Fibroblast of peridontal ligament (primary cell): ENCODE data around the gene SLC45A1.

Source experiments
- DNase-seq: peaks from one replicate; pipeline ENCODE4 v3.0.0-alpha.2; 2010; ENCODE audit errors: extremely low read depth

Gene SLC45A1

DNA sequence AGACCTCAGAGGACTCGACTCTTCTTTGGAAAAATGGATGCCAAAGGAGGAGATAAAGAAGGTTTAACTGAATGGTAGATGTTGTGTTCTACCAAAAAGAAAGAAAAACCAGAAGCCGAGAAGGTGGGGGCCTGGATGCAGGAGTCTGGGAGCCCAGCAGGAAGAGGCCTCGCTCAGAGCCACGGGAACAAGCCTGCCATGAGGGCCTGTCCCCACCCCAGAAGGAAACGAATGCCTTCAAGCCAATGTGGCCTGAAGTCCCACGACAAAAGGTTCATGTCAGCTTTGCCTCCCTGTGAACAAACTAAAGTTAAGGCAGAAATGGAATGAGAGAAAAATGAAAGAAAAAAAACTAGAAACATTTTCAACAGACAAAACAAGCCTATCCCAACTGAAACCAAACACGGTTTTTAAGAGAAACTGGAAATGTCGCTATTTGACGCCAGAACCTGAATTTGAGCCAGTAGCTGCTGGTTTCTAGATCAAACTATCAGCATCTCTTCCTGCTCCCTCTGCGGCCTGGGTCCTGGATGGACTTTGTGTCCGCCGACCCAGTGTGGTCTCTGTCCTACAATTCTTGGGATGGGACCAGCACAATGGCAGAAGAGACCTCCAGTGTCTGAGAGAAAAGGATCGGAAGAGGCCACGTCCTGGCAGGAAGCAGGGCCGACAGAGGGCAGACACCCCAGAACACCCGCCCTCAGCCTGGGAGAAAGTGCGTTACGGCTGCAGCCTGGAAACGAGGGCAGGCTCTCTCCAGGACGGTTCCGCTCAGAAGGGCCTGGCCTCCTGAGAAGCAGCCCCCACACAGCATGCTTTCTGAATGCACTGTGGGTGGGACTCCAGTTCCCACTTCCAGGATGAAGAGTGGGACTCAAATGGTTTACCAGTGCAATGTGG, 35.2 kb downstream of the SLC45A1 start:
- no peak for DNase-seq

DNA sequence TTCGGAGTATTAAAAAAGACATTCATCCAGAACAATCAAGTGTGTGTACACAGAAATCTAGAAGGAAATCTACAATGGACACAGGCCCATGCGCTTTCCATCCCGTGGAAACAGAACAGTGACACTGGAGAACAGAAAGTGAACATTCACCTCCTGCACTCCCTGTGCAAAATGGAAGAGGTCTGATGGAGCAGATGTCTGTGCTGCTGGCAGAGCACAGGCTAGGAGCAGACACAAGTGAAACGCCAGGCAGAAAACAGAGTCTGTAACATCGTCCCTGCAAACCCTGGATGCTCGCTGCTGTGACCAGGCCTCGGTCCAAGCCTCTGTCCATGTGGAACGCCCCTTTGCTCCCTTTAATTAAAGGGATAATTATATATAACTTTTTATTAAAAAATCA, 36.1 kb downstream of the SLC45A1 start:
- DNase-seq: no peak

DNA sequence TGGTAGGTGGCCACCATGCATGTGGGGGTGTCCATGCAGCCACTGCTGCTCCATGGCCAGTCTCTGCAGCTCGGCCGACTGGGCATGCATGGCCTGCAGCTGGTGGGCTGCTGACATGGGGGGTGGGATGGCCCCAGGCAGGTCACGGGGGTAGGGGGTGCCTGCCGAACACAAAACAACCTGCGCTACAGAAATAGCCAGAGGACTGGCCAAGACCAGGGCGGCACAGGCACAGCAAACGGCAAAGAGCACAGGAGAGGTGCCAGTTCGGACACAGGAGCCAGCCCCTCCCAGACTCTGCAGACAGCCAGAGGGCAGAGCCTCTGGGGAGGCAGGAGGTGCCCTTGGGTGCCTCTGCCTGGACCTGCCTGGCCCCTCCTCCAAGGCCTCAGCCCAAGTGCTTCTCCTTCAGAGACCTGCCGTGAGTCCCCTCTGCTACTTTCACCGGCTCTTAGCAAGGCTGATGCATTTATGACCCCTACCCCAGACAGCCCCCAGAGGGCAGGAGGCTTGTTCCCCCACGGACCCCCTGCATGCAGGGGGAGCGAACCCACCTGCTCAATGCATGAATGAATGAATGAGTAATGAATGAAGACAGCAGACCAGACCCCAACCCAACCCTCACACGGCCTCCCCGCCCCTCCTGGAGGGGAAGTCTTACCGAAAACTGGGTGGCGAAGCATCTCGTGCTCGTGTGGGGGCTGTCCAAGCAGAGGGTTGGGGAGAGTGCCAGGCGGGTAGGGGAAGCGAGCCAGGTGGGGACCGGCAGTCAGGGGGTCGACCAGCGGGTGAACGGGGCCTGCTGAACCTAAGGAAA, 37.7 kb downstream of the SLC45A1 start:
- no peak for DNase-seq

DNA sequence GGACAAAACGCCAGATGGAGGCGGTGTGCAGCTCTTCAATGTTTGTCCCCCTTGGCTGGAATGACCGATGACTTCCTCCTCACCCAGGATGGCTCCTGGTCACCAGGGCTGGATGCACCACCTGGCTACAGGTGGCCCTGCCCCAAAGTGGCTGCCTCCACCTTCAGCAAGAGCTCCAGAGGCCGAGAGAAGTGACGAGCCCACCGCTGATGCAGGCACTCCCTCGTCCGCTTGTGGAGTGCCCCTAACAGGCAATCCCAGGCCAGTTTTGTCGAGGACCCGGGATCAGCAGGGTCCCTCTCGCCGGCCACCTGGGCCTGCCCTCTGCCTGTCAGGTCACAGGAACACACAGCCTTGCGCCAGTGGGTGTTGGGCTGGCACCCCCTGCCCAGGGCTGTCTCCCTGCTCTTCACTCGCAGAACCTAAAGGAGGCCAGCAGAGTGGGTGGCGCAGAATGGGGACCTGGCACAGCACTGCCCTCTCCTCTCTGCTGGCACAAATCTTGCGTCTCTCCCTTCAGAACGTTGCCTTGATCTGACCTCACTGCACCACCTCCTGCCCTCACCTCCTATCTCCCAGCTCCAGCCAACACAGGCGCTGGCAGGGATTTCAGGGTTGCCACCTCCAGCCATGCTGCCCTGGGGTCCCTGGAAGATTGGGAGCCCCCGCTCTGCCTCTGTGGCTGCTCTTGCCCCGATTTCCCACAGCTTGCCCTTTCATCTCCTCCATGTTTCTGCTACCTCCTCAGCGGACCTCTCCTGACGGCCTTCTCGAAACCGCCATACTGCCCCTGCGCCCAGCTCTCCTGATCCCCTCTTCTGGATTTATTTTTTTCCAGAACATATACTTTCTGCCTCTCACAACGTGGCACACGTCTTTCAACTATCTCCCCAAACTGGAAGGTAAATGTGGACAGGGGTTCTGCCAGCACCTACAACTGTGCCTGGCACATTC, 38.6 kb downstream of the SLC45A1 start:
- no peak for DNase-seq

DNA sequence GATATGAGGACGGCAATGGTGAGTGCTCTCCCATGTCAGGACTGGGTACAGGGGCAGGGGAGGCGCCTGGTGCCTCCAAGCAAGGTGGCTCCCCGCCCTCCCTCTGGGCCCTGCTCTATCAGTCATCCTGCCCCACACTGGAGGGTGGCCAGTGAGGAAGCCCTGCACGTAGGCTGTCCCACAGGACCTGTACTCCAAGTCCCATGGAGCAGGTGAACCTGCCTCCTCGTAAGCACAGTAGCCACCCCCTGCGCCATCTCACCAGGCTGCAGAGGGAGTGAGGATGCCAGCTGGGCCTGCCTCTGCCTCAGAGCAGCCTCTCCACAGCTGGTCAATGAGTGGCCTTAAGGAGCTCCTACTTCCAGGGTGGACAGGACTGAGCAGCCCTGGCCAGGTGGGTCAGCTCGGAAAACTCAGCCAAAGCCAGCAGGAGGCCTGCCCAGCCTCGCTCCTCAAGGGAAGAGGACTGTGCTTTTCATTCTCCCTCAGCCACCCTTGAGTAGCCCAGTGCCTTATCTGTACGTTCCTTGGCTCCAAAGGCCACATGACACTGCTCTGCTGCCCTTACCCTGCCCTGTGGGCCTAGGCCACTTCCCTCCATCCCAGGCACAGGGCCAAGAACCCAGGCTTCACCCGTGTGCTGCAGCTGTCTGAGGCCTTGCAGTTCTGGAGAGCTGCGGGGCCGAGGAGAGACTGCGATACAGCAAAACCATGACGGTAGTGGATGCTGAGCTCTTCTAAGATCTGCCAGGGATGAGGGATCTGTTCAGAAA, 39.6 kb downstream of the SLC45A1 start:
- no peak for DNase-seq

DNA sequence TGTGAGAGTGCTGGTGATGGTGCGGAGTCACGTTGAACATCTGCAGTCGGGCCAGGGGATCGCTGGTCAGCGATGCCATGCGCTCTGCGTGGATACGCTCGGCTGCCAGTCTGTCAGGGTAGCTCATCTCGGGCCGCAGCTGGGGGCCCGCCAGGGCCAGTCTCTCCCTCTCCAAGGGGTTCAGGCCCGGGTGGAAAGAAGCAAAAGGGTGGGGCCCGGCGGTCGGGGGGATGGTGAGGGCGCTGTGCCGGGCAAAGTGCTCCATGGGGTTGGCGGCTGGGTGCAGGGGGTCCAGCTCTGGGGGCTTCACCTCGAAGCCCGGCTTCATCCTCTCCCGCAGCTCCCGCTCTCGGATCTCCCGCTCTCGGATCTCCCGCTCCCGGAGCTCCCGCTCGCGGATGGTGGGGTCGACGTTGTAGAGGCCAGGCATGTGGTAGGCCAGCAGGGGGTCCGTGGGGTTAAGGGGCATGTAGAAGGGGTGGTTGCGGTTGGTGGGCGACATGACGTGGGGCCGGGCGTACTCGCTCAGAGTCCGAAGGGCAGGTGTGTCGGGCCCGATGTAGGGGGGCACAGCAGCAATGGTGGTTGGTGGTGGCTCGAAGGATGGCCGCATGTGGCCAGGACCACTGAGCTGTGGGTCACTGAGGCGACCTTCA, 40.5 kb downstream of the SLC45A1 start:
- DNase-seq: no peak

DNA sequence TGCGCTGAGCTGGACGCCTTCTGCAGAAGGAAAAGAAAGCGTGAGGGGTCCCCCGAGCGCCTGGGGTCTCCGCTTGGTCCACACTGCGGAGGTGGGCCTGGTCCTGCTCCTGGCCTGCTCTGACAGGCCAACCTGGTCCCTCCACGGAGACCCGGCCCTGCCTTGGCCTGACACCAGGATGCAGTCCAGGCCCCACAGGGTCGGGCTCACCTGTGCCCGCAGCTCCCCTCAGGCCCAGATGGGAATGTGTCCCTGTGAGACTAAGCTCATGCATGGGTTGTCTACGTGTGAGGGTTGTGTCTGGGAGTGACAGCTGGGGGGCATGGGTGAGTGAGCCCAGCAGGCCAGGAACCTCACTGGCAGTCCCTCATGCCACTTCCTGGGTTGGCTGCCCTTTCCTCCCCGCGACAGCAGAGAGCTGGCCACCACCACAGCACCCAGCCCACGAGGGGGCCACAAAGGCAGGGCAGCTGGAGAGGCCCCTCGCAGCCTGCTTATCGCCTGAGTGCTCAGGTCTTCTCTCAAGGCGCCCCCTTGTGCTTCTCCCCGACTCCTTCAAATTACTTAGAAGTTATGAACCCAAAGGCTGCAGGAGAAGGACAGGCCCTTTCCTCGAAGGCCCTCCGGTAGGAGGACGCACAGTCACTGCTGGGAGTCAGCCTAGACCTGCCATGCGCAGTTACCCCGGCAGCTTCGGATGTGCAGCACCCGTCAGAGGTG, 41.1 kb downstream of the SLC45A1 start:
- no peak for DNase-seq

DNA sequence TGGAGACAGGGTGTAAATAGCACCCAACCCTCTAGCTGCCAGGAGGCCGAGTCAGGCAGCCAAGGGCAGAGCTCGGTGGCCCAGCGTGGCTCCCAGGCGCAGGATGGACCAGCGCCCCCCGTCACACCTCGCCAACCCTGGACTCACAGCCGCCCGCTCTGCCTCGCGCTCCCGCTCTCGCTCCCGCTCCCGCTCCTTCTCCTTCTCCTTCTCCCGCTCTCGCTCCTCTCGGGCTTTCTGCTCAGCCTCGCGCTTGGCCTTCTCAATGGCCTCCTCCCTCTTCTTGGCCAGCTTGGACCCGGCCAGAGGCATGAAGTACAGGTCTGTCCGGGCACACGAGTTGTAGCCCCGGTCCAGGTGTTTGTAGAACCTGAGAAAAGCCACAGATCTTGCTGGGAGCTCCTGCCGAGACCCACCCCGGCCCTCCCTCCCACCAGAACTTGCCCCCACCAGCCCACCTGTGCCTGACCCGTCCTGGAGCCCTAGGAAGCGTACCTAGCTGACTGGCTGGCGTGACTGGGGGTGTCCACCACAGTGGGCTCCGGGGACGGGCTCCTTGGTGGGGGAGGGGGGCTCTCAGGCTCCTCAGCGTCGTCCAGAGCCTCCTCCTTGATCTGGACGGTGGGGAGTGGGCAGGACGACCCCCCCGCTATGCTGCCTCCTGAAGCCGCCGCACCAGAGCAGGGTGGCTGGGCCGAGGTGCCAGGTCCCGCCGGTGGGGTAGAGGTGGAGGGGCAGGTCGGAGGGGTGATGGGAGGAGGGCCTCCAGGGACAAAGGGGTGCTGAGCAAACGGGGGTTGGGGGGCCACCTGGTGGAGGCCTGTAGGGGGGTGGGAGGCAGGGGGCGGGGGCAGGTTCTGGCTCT, 41.9 kb downstream of the SLC45A1 start:
- no peak for DNase-seq

DNA sequence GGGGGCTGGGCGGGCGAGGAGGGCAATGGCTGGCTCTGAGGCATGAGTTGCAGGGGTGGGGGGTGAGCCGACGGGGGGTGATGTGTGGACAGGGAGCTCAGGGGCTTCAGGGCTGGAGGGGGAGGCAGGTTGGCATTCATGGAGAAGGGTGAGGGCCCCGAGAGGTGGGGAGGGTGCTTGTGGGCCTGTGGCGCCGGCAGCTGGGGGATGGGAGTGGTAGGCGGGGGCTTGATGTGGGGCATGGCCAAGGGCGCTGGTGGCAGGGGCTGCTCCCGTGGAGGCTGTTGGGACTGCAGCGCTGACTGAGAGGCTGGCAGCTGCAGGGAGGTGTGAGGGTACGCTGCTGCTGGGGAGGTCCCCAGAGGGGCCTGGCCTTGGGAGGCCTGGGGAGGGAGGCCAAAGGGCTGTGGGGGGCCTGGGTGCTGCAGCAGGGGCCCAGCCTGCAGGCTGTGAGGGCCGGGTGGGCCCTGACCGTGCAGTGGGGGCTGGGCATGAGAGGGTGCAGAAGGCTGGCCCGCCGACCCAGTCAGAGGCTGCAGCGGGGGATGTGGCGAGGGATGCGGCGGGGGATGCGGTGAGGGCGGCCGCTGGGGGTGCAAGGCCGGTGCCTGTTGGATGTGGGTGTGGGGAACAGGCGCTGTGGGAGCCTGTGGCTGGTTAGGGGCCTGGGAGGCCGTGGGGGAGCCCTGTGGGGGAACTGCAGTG, 42.7 kb downstream of the SLC45A1 start:
- no peak for DNase-seq

DNA sequence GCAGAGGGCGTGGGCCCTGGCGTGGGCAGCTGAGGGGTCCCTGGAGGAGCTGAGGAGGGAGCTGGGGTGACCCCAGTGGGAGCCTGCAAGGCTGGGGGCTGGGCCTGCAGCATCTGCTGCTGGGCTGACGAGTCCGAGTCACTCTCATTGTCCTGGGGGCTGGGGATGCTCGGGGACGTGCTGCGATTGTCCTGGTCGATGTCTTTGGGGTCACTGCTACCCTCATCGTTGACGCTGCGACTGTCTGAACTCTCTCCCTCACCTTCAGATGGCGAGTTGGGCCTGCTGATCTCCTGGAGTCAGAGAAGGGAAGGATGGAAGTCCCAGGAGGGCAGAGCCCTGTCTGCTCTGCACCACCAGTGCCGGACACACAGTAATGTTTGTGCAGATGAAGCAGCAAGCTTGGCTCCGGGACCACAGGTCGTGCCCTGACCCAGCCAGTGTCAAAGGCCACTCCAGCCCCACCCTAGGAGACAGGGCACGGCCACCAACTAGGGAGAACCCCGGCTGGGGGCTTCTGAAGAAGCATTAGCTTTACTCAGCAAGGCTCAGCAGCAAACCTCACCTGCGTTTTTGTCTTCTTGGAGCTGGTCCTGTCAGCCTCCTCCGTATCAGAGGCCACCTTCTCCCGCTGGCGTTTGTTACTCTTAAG, 43.4 kb downstream of the SLC45A1 start:
- no peak for DNase-seq

DNA sequence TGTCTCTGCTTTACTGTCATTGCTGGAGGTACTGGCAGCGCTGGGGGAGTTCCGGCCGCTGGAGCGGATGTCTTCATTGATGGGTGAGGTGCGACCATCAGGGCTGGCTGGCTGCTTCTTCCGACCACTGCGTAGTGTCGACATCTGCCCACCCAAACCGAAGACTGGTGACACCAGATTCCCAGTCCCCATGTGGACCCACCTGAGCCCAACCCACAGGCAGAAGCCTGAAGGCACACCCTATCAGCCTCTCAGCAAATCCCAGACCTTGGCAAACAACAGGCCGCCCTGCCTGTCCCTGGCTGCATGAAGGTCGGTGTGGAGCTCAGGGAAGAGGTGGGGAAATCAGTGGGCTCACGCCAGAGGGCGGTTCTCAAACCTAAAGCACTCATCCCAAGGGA, 44.8 kb downstream of the SLC45A1 start:
- no peak for DNase-seq

DNA sequence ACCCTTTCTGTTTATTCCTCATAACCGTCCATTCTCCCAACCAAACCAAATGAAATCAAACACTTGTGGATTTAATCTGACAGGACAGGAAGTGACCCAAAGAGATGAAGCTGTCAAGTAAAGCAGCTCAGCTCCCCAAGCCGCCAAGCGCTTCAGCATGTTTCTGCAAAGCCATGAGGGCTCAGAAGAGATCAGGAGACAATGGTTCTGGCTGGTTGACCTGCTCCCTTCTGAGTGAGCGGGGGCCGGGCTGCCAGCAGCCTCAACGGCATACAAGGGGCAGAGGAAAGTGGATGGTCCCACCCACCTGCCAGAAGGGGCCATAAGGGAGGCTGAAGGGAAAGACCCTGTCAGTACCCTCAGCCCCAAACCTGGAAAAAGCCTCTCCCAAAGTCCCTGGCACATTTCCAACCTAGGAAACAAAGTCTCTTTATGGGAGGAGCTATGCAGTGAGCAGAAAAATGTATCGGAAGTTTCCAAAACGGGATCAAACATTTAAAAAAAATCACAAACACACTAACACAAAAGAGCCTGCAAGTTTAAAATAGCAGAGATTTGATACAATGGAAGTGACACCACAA, 45.4 kb downstream of the SLC45A1 start:
- DNase-seq: no peak

DNA sequence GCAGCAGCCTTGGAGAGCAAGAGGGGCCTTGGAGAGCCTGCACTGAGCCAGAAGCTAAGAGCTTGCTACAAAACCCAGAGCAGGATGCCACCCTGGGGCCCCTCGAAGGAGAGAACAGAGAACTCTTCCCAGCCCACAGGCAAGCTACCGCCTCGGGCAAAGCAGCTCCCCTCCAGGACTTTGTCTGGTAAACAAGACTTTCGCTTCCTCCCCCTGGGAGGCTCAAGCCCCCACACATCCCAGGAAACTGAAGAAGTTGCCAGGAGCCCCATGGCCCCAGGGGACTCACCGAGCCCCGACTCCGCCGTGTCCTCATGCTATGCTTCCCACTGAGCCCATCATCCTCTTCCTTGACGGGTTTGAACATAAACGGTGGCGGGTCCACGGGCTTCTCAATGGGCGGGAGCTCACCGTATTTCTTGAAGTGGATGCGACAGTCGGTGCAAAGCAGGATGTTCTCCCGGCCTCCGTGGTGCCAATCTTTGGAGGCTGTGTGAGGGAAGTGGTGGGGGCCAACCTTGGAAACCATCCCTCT, 45.9 kb downstream of the SLC45A1 start:
- no peak for DNase-seq

DNA sequence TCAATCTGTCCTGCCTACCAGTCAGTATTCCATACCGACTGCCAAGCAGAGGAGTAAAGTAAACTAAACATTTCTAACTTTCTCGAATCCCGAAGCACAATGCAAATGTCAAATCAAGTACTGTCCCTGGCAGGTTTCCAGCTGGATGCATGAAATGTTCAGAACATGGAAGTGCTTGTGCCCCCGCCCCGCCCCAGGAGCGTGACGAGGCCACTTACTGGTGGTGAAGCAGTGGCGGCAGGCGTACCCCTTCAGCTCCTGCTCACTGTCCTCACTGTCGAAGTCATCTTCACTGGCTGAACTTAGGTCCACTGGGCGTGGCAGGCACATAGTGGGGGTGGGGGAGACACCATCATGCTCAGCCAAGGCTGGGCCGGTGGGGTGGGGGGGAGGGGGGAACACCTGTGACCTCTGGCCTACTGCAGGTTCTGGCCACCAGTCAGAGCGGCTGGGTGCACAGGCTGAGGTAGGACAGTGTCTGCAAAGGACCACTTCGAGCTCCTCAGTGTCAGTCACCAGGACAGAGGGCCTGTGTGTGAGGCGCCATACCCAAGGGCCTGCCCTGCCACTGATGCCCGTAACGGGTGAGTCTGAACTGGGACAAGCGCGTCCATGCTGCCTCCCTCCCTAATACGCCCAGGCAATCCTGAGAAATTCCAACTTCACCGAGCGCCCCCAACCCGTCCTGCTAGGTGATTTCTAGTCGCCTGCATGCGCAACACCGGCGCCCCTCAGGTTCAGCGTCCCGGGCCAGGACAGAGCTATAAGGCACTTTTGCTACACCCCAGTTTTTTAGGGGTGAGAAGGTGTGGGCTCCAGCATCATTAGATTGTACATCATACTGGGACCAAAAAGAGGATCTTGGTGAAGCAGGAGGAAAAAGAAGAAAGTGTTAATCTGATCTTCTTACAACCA, 46.9 kb downstream of the SLC45A1 start:
- DNase-seq: no peak

DNA sequence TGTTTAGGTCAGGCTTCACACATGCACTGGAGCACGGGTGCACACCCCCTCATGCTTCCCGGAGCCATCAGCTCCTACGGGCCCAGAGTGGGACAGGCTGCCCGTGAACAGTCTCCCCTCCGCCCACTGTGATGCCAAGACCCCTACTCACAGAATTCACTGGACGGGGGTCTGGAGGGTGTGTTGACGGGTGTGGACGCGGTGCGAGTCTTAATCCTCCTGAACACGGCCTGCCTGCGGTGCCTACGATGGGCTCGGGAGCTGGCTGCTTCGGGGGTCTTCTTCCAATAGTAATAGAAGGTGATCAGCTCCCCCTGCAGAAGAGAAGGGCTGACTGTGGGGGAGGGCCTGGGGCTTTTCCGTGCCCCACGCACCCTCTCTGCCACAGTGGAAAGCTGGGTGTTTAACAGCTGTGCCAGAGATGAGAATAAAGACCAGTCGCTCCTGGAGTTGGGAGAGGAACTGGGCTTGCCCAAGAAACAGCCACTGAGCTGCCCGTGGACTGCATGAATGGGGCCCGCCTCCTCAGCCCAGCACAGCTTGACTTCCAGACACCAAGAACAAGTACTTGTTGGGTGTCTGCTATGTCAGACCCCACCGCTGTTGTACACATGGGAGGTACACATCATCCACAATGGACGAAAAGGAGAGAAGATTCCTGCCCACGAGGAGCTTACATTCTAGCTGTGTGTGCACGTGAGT, 47.9 kb downstream of the SLC45A1 start:
- DNase-seq: no peak
